Embryonic facial prominence (tissue), 1 donor: ENCODE data around the gene ANTXR1.

Experiments
- DNase-seq: peaks from one replicate; pipeline ENCODE4 v3.0.0-alpha.2; 2016; ENCODE audit errors: extremely low spot score

The ANTXR1 gene

DNA sequence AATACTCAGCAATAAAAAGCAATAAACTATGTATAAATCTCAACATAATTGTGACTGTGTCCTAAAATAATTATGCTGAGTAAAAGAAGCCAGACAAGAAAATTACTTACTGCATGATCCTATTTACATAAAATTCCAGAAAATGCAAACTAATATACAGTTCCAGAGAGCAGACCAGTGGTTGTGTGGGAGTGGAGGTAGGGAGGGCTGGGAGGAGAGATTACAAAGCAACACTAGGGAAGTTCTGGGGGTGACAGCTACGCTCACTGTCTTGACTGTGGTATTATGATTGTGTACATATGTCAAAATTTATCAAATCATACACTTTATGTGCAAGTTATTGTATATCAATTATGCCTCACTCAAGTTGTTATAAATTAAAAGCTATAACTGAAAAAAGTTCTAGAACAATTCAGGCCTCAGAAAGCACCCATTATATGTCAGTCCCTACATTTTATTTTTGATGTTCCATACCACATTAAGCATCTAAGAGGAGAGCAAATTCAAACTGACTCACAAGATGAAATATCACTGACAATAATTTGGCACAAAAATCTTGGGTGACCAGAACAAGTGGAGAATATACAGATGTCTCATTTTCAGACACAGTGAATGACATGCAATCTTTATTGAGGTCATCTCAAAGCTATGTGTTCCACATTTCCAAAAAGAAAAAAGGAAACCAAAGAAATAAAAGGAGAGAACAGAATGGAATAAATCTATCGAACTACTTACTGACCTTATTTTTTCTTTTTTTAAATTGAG, 85.1 kb downstream of the ANTXR1 start:
- DNase-seq: no peak

- DNase-seq: no peak
Observed at GRCh38 chr2:69099541-69099940, 86.6 kb downstream of the ANTXR1 start.

- no peak for DNase-seq
Observed at GRCh38 chr2:69100220-69100723, 87.3 kb downstream of the ANTXR1 start.

GRCh38 chr2:69102041-69102593, 89.1 kb downstream of the ANTXR1 start:
- DNase-seq: no peak

GRCh38 chr2:69103419-69103818, 90.4 kb downstream of the ANTXR1 start:
- no peak for DNase-seq

GRCh38 chr2:69104261-69104660, 91.3 kb downstream of the ANTXR1 start:
- DNase-seq: no peak

DNA sequence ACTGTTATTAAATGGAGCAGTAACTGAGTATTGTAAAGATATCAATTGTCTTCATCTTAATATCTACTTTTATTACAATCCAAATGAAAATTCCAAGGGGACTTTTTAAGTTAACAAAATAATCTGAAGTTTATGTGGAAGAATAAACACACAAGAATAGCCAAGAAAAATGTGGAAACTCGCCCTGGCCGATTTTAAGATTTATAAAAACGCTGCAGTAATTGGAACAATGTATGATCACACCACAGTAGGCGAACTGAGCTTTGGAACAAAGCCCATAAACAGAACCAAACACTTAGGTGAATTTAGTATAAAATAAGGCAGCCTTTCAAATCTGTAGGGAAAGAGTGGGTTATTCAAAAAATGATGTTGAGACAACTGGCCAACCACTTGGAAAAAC, 96.3 kb downstream of the ANTXR1 start:
- DNase-seq: no peak

GRCh38 chr2:69111076-69111475, 98.1 kb downstream of the ANTXR1 start:
- DNase-seq: peak; percentile 51

GRCh38 chr2:69113627-69114026, 100.6 kb downstream of the ANTXR1 start:
- DNase-seq: no peak

- DNase-seq: no peak
Observed at GRCh38 chr2:69114534-69114933, 101.6 kb downstream of the ANTXR1 start.

GRCh38 chr2:69116438-69116837, 103.5 kb downstream of the ANTXR1 start:
- no peak for DNase-seq

GRCh38 chr2:69118609-69119008, 105.6 kb downstream of the ANTXR1 start:
- DNase-seq: peak; percentile 32

- DNase-seq: no peak
Observed at GRCh38 chr2:69119104-69119894, 106.3 kb downstream of the ANTXR1 start.

GRCh38 chr2:69122271-69122670, 109.3 kb downstream of the ANTXR1 start:
- no peak for DNase-seq

GRCh38 chr2:69123182-69123581, 110.2 kb downstream of the ANTXR1 start:
- DNase-seq: no peak

DNA sequence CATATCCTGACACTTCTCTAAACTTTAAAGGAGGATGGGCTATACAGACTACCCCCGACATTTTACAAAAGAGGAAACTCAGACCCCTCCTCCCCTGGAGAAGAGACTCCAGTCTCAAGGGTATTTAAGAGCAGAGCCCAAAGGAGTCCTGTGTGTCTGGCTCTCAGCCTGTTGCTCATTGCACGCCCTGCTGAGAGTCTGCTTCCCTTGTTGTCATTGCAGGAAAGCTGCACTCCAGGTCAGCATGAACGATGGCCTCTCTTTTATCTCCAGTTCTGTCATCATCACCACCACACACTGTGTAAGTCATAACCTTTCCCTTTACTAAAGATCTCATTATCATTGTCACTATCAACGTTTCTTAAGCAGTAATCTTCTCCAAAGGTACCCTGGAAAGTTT, 111.4 kb downstream of the ANTXR1 start:
- DNase-seq: no peak

DNA sequence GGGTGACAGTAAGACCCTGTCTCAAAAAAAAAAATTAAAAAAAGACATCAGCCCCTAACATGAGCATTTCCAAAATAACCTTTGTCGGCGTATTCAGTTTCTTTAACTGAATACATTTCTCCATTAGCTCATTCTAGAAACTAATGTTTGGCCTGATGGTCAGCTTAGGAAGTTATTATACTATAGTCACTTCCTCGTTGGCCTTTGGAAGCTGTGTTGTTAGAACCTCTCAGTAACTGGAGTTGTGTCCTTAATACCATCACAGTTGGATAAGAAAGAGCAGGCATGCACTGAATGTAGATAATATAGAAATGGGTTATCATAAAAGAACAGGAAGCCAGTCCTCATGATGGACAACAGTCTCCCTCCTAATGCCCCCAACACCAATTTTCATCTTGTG, 112.8 kb downstream of the ANTXR1 start:
- DNase-seq: no peak

GRCh38 chr2:69126341-69126740, 113.4 kb downstream of the ANTXR1 start:
- DNase-seq: no peak

- no peak for DNase-seq
Observed at GRCh38 chr2:69131452-69131851, 118.5 kb downstream of the ANTXR1 start.

- no peak for DNase-seq
Observed at GRCh38 chr2:69131983-69132675, 119.2 kb downstream of the ANTXR1 start.

DNA sequence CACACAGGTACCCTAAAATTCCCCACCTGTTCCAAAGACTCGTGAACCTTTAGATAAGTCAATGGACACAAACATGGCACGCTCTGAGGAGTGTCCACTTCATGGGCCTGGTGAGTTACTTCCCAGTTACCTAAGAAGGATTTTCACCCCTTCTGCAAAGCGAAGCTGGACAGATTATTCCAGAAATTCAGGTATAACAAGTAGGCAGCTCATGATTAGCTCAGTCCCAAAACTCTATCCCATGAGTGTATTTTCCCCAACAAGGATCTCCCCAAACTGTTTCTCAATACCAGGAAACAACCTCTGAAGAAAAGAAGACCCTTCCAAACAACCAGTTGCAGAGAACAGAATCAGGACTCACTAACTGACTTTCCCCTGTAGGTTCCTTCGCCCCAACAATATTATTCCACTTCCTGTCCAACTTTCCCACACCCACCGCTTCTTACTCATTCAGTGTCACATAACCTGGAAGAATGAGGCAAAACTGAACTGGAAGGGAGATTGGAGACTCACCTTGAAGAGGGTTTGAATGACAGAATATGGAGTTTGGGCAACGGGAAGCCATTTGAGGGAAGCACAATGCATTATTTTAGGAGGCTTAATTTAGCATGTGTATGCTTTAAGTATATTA, 120.1 kb downstream of the ANTXR1 start:
- DNase-seq: no peak

DNA sequence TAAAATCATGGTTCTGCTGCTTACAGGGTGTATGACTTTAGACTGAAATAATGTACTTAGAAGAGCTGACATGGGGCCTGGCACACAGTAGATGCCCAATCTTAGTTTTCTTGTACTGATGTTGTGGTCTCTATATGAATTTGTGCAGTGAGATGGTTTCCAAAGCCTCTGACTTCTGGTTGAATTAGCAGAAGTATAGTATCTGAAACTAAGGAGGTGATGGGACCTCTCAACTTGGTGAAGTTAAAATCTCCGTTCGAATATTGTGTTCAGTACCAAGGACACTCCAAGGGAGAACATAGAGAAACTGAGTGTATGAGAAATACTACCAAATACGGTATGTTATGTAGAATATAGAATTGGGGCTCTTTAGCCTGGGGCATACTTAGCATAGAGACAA, 120.9 kb downstream of the ANTXR1 start:
- DNase-seq: no peak
